ENCODE data around the gene LAG3.

DNA sequence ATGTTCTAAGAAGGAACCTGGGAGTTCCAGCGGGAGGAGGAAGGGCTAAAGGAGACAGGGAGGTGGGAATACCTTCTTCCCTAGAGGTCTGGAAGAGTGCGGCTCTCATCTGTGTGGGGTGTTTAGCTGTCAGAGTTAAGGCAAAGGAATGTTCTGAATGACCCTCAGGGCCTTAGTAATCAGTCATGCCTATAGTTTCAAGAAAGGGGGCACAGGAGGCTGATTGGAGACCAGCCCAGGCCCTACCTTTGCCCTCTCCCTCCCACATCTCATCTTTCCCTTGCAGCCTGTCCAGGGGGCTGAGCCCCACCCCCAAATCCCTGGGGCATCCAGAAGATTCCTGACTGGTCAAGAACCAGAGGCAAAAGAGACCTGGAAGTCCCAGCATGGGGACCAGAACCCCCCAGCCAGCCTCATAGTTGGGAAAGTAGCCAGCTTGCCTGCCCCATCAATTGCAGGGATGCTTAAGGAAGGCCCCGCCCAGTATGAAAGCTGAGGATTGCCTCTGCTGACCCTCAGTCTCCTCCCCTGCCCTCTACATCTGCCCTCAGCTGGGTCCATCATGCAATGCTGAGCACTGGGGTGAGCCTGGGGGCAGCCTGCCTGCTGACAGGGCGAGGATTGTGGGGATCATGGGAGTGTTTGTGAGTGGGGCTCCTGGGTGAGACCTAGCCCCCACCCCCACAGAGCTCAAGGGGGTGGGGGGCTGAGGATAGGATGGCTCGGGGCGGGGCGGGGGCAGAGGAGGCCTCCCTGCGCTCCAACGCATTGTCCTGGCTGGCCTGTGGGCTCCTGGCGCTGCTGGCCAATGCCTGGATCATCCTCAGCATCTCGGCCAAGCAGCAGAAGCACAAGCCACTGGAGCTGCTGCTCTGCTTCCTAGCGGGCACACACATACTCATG, 51.1 kb downstream of the LAG3 start:
- TF ChIP-seq, protein P1, sequence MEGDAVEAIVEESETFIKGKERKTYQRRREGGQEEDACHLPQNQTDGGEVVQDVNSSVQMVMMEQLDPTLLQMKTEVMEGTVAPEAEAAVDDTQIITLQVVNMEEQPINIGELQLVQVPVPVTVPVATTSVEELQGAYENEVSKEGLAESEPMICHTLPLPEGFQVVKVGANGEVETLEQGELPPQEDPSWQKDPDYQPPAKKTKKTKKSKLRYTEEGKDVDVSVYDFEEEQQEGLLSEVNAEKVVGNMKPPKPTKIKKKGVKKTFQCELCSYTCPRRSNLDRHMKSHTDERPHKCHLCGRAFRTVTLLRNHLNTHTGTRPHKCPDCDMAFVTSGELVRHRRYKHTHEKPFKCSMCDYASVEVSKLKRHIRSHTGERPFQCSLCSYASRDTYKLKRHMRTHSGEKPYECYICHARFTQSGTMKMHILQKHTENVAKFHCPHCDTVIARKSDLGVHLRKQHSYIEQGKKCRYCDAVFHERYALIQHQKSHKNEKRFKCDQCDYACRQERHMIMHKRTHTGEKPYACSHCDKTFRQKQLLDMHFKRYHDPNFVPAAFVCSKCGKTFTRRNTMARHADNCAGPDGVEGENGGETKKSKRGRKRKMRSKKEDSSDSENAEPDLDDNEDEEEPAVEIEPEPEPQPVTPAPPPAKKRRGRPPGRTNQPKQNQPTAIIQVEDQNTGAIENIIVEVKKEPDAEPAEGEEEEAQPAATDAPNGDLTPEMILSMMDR (IDR thresholded peaks at IDR 0.05 in 8 of 11, conservative IDR thresholded peaks at IDR 0.05 in 3 of 11) = no peak
- TF ChIP-seq POLR2AphosphoS5 (IDR thresholded peaks at IDR 0.05) = no peak
- TF ChIP-seq POLR2A (IDR thresholded peaks at IDR 0.05) = no peak

Data from spleen (tissue), 7 donors.